ENCODE measurements around the gene OR3A2. TPM values are rescaled to one million over a fixed set of nuclear protein-coding genes. Genes with fewer than 3 reads are reported as not detected.

The OR3A2 gene
- total and polyA plus RNA-seq, 9 of the 15 experiments (the other 6 are each of a cell fraction or from before 2014, with no cell fraction given), result not detected

DNA sequence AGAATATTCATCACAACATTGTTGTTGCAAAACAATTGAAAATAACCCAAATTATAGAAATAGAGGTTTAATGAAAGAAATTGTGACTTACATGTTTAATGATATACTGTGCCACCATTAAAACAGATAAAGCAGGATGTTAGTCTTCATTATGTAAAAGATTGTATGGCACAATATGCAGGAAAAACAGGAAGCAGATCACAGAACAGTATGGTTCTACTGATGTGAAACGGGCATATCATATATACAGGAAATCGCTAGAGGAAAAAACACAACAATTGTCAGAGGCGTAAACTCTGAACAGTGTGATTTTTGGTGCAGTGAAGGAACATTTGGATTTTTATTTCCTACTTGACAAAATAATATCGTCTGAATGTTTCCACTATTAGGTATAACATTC is 110.0 kb downstream of the OR3A2 start:
- no peak overlapping the region for H3K4me3 ChIP-seq
- WGBS (ENCODE audit: insufficient coverage, low coverage, missing lambda C conversion rate), result 2% methylated on average over 4 of the region's 4 CpGs
- no peak overlapping the region for H3K9ac ChIP-seq (ENCODE audit: insufficient read depth in 1 of 2, low read depth in 2 of 2, low read length in 2 of 2)
- H3K27me3 ChIP-seq (ENCODE audit: control insufficient read depth in 2 of 2, insufficient read depth in 2 of 2, low read length in 2 of 2), result no peaks in the 10 kb centered on the region
- H4K20me1 ChIP-seq (replicated peaks; ENCODE audit: control insufficient read depth, insufficient read depth, low read length), result no peaks in the 10 kb centered on the region
- in situ Hi-C loops (cut with MboI) (no loop called here), intact Hi-C loops (cut with micrococcal nuclease) (no loop called here)
- no peaks in the 10 kb centered on the region for H3K9me1 ChIP-seq (ENCODE audit: control insufficient read depth, insufficient read depth, low read length)
- ChIA-PET CTCF (ENCODE audit: low intra/inter-chr PET ratio) (no interaction called here), POLR2A (no interaction called here)
- no peaks in the 10 kb centered on the region for H3K4me1 ChIP-seq (replicated peaks in 1 of 2; ENCODE audit: control insufficient read depth in 2 of 2, insufficient read depth in 2 of 2, low read length in 2 of 2)
- DNase-seq (ENCODE audit: extremely low read depth in 1 of 4, low spot score in 3 of 4) (no peak), ATAC-seq (no peak), FAIRE-seq (no peak)
- no peaks in the 10 kb centered on the region for H3K9me3 ChIP-seq (replicated peaks; ENCODE audit: control insufficient read depth, insufficient read depth, low read depth, low read length)
- no peaks in the 10 kb centered on the region for H3K36me3 ChIP-seq (ENCODE audit: control insufficient read depth, insufficient read depth, low read length)
- no peak overlapping the region for H3K4me2 ChIP-seq (ENCODE audit: insufficient read depth, low read length)
- no peak overlapping the region for H2AFZ ChIP-seq (ENCODE audit: low read depth, low read length)
- H3K79me2 ChIP-seq (ENCODE audit: control insufficient read depth, insufficient read depth, low read length), result no peaks in the 10 kb centered on the region
- no peak for TF ChIP-seq ZNF232 (CRISPR knock-in tag; IDR thresholded peaks at IDR 0.05)
- BruUV-seq (replicated peaks), result no TSS peak
- no peak overlapping the region for H3K27ac ChIP-seq (ENCODE audit: extremely low read depth, low read depth, low read length)

DNA sequence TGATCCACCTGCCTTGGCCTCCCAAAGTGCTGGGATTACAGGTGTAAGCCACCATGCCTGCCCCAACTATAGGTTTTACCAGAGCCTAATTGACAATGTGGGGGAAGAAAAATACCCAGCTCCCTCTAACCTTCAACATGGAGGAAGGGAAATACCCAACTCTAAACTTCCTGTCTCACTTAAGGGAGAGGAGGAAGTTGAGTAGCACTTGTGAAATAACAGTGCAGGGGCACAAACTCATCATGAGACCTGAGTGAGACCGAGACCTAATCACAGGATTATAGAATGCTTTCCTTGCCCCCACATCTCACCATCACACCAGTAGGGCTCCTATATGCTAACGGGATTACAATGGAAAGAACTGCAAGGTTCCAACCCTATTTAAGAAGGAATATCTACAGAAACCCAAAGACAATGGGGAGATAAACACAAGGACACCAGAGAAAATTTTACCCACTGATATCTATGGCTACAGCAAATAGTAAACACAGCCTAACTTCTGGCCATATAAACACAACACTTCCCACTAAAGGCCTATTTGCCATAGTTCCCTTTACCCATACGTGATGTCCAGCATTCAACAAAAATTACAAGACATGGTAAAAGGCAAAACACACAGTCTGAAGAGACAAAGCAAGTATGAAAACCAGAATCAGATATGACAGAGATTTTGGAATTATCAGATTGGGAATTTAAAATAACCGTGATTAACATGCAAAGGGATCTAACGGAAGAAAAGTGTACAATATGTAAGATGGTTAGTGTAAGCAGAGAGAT is 114.8 kb downstream of the OR3A2 start:
- FAIRE-seq (no peak), ATAC-seq (no peak), DNase-seq (ENCODE audit: extremely low read depth in 1 of 4, low spot score in 3 of 4) (no peak)
- Histone ChIP-seq H3K4me3 (no peak overlapping the region), H3K27me3 (ENCODE audit: control insufficient read depth in 2 of 2, insufficient read depth in 2 of 2, low read length in 2 of 2) (no peaks in the 10 kb centered on the region), H3K9me1 (ENCODE audit: control insufficient read depth, insufficient read depth, low read length) (no peaks in the 10 kb centered on the region), H2AFZ (ENCODE audit: low read depth, low read length) (no peak overlapping the region), H3K9me3 (replicated peaks; ENCODE audit: control insufficient read depth, insufficient read depth, low read depth, low read length) (no peaks in the 10 kb centered on the region), H3K9ac (ENCODE audit: insufficient read depth in 1 of 2, low read depth in 2 of 2, low read length in 2 of 2) (no peak overlapping the region), H4K20me1 (replicated peaks; ENCODE audit: control insufficient read depth, insufficient read depth, low read length) (no peaks in the 10 kb centered on the region), H3K79me2 (ENCODE audit: control insufficient read depth, insufficient read depth, low read length) (no peaks in the 10 kb centered on the region), H3K27ac (ENCODE audit: extremely low read depth, low read depth, low read length) (no peak overlapping the region), H3K36me3 (ENCODE audit: control insufficient read depth, insufficient read depth, low read length) (no peaks in the 10 kb centered on the region), H3K4me1 (replicated peaks in 1 of 2; ENCODE audit: control insufficient read depth in 2 of 2, insufficient read depth in 2 of 2, low read length in 2 of 2) (no peaks in the 10 kb centered on the region), H3K4me2 (ENCODE audit: insufficient read depth, low read length) (no peak overlapping the region)
- CTCF ChIA-PET (ENCODE audit: low intra/inter-chr PET ratio), result no interaction called here
- WGBS (ENCODE audit: insufficient coverage, low coverage, missing lambda C conversion rate), result 0% methylated on average over 5 of the region's 5 CpGs
- intact Hi-C loops (cut with micrococcal nuclease) (no loop called here), in situ Hi-C loops (cut with MboI) (no loop called here)
- BruUV-seq (replicated peaks), result no TSS peak
- POLR2A ChIA-PET, result no interaction called here
- TF ChIP-seq TEAD1 (CRISPR knock-in tag; IDR thresholded peaks at IDR 0.05), result no peak
